SK-N-SH (cell line): ENCODE results near the gene SSR3. TPM values are rescaled to one million over a fixed set of nuclear protein-coding genes. Genes with fewer than 3 reads are reported as not detected.

Source experiments
- CTCF ChIA-PET: fragments of 300-600, 350-600 bp; formaldehyde crosslinking; extraction: SDS; loops from one replicate; lab custom pipeline; 2021; lab: Yijun Ruan, JAX
- POLR2A ChIA-PET: fragments of 350-600 bp; sonication (Branson Sonifier 250); formaldehyde crosslinking; extraction: SDS; loops from one replicate; lab custom pipeline; 2020; ENCODE audit warnings: antibody characterized with exemption, inconsistent platforms; lab: Yijun Ruan, JAX
- DNase-seq: peaks from one replicate; pipeline ENCODE4 v3.0.0; 2012
- H2AFZ ChIP-seq: fragments of 200-600 bp; sonication (generic); 2 replicates; pipeline ENCODE4 v1.8.1; 2016; ENCODE audit warnings: antibody characterized with exemption, mild to moderate bottlenecking, low read depth
- H3F3A ChIP-seq: fragments of 200-600 bp; sonication (generic); replicated peaks from 2 replicates; pipeline ENCODE3; 2016; ENCODE audit warnings: antibody characterized with exemption, mild to moderate bottlenecking; ENCODE audit not compliant: insufficient read depth
- H3K27ac ChIP-seq, 2 experiments: fragments of 200-500 bp in 1 of 2; fragments of 200-600 bp in 1 of 2; sonication (Bioruptor generic) in 1 of 2; sonication (generic), shearing (Covaris generic) in 1 of 2; 2 replicates each; pipeline versions ENCODE4 v1.5.1 to v1.6.1; 2014 to 2016; ENCODE audit warnings: low read depth in 2 of 2, inconsistent platforms in 1 of 2, low read length in 1 of 2, mild to moderate bottlenecking in 1 of 2, mixed read lengths in 1 of 2
- H3K27me3 ChIP-seq: fragments of 200-600 bp; sonication (generic), shearing (Covaris generic); 2 replicates; pipeline ENCODE4 v1.6.1; 2016; ENCODE audit warnings: mixed run types; ENCODE audit not compliant: insufficient read depth
- H3K36me3 ChIP-seq, 2 experiments: fragments of 200-500 bp in 1 of 2; fragments of 200-600 bp in 1 of 2; sonication (Bioruptor generic) in 1 of 2; sonication (generic) in 1 of 2; replicated peaks in 1 of 2; 2 replicates each; pipeline versions ENCODE3 to v1.5.1; 2014 to 2016; ENCODE audit warnings: low read length in 1 of 2, mild to moderate bottlenecking in 1 of 2; ENCODE audit not compliant: insufficient read depth in 2 of 2, control insufficient read depth in 1 of 2
- H3K4me1 ChIP-seq, 2 experiments: fragments of 200-500 bp in 1 of 2; fragments of 200-600 bp in 1 of 2; sonication (Bioruptor generic) in 1 of 2; sonication (generic), shearing (Covaris generic) in 1 of 2; 2 replicates each; pipeline versions ENCODE4 v1.5.1 to v1.6.1; 2014 to 2016; ENCODE audit warnings: low read depth in 1 of 2, low read length in 1 of 2, mixed run types in 1 of 2; ENCODE audit not compliant: insufficient read depth in 2 of 2, control insufficient read depth in 1 of 2
- H3K4me2 ChIP-seq: fragments of 200-600 bp; sonication (generic), shearing (Covaris generic); 2 replicates; pipeline ENCODE4 v1.6.1; 2017; ENCODE audit warnings: mixed run types
- H3K4me3 ChIP-seq, 2 experiments: fragments of 200-500 bp in 1 of 2; fragments of 200-600 bp in 1 of 2; sonication (Bioruptor generic) in 1 of 2; sonication (generic), shearing (Covaris generic) in 1 of 2; 2 replicates each; pipeline versions ENCODE4 v1.5.1 to v1.8.1; 2014 to 2016; ENCODE audit warnings: low read depth in 2 of 2, inconsistent platforms in 1 of 2, low read length in 1 of 2, mild to moderate bottlenecking in 1 of 2, mixed read lengths in 1 of 2, moderate library complexity in 1 of 2
- H3K79me2 ChIP-seq: fragments of 200-600 bp; sonication (generic); 2 replicates; pipeline ENCODE4 v1.8.1; 2017; ENCODE audit warnings: mild to moderate bottlenecking; ENCODE audit not compliant: insufficient read depth
- H3K9ac ChIP-seq: fragments of 200-600 bp; sonication (generic); 2 replicates; pipeline ENCODE4 v1.6.1; 2017; ENCODE audit warnings: mixed run types
- H3K9me2 ChIP-seq: fragments of 200-600 bp; sonication (generic); 2 replicates; pipeline ENCODE4 v1.6.1; 2017; ENCODE audit warnings: mixed run types
- H3K9me3 ChIP-seq: fragments of 200-600 bp; sonication (generic); 2 replicates; pipeline ENCODE4 v1.6.1; 2017; ENCODE audit warnings: mixed run types, mild to moderate bottlenecking, moderate library complexity
- H4K20me1 ChIP-seq: fragments of 200-600 bp; sonication (generic); 2 replicates; pipeline ENCODE4 v1.6.1; 2017; ENCODE audit warnings: mild to moderate bottlenecking, mixed run types; ENCODE audit not compliant: insufficient read depth
- ELF1 ChIP-seq: IDR thresholded peaks from 2 replicates; pipeline ENCODE4 v1.4.0; 2012
- EP300 ChIP-seq, 2 experiments: IDR thresholded peaks; 2 replicates each; pipeline versions ENCODE4 v1.4.0 to v1.6.1; 2012; ENCODE audit warnings: borderline replicate concordance in 1 of 2, low read depth in 1 of 2, low read length in 1 of 2
- EZH2phosphoT487 ChIP-seq: fragments of 200-600 bp; sonication (generic); IDR thresholded peaks from 2 replicates; pipeline ENCODE4 v1.6.1; 2017; ENCODE audit warnings: low read depth, mixed run types, mild to moderate bottlenecking, antibody characterized with exemption, moderate library complexity, borderline replicate concordance
- FOSL2 ChIP-seq: IDR thresholded peaks from 2 replicates; pipeline ENCODE4 v1.4.0; 2012; ENCODE audit warnings: low read depth, mild to moderate bottlenecking, moderate library complexity, borderline replicate concordance
- FOXM1 ChIP-seq: IDR thresholded peaks from 2 replicates; pipeline ENCODE4 v1.4.0; 2012; ENCODE audit warnings: low read depth, mild to moderate bottlenecking
- GABPA ChIP-seq: IDR thresholded peaks from 2 replicates; pipeline ENCODE4 v1.4.0; 2012; ENCODE audit warnings: low read depth, mild to moderate bottlenecking
- NFIC ChIP-seq: IDR thresholded peaks from 2 replicates; pipeline ENCODE4 v1.4.0; 2012; ENCODE audit warnings: borderline replicate concordance
- POLR2AphosphoS5 ChIP-seq: IDR thresholded peaks from 2 replicates; pipeline ENCODE4 v1.6.1; 2012; ENCODE audit warnings: low read depth, low read length
- RCOR1 ChIP-seq: fragments of 150-350 bp; IDR thresholded peaks from 2 replicates; pipeline ENCODE4 v1.6.1; 2017; ENCODE audit warnings: antibody characterized with exemption, low read length
- RFX5 ChIP-seq: IDR thresholded peaks from 2 replicates; pipeline ENCODE4 v1.6.1; 2012; ENCODE audit warnings: mild to moderate bottlenecking, improper control_type of control experiment, low read length
- TEAD4 ChIP-seq: IDR thresholded peaks from 2 replicates; pipeline ENCODE4 v1.4.0; 2012; ENCODE audit warnings: mild to moderate bottlenecking, borderline replicate concordance; ENCODE audit not compliant: insufficient read depth
- YY1 ChIP-seq: IDR thresholded peaks from 2 replicates; pipeline ENCODE4 v1.4.0; 2012; ENCODE audit warnings: low read depth, mild to moderate bottlenecking
- WGBS: methylation state at CpG from one replicate; pipeline ENCODE4 v1.1.6; 2017; ENCODE audit warnings: low lambda C conversion rate; 5-methylcytosine and 5-hydroxymethylcytosine counted together
- polyA plus RNA-seq, 3 experiments: library from polyadenylated mRNA; depleted of rRNA; stranded (reverse); fragments of >200 nt; gene quantifications; 2 replicates each; pipeline ENCODE4 v1.2.3, GENCODE V29; 2012
- TF ChIP-seq, protein P1 (sequence below): IDR thresholded peaks from 2 replicates; pipeline ENCODE4 v1.4.0; 2012; ENCODE audit warnings: low read depth, borderline replicate concordance
- TF ChIP-seq, protein P2 (sequence below): fragments of 200-600 bp; sonication (generic); IDR thresholded peaks from 2 replicates; pipeline ENCODE4 v1.6.1; 2017; ENCODE audit warnings: antibody characterized with exemption, mild to moderate bottlenecking, moderate library complexity
- TF ChIP-seq, protein P3 (sequence below): IDR thresholded peaks from 2 replicates; pipeline ENCODE4 v1.6.1; 2012; ENCODE audit warnings: mild to moderate bottlenecking, low read depth, low read length, moderate library complexity
- TF ChIP-seq, protein P4 (sequence below): fragments of 150-350 bp; IDR thresholded peaks from 2 replicates; pipeline ENCODE4 v1.6.1; 2017; ENCODE audit warnings: antibody characterized with exemption, low read length, low read depth, borderline replicate concordance
- TF ChIP-seq, protein P5 (sequence below): IDR thresholded peaks from 2 replicates; pipeline ENCODE4 v1.4.0; 2012; ENCODE audit warnings: low read depth
- TF ChIP-seq, protein P6 (sequence below): fragments of 150-350 bp; IDR thresholded peaks from 2 replicates; pipeline ENCODE4 v1.6.1; 2016; ENCODE audit warnings: mild to moderate bottlenecking, low read depth, low read length

Gene SSR3
- polyA plus RNA-seq, 1 of the 3 experiments (the other 2 are of a cell fraction): 61.7 TPM

DNA sequence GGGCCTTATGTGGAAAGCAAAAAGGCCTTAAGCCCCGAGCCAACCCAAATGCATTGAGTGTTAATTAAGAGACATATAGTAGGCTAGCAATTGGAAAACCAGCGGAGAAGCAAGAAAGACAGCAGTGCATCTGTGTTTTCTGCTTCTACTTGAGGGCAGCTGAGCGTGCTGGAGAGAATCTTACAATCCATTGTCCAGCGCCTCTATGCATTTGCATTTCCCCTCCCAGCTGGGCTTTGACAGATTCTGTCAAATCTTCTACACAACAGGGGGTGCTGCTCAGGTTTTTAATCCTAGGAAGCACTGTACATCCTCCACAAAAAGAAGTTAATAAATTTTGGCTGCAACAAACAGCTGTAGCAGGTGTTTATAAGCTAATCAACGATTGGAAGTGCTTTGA is 23.9 kb downstream of the SSR3 start:
- 94% methylated on average over 5 of the region's 5 CpGs for WGBS
- Histone ChIP-seq H3K4me2 (no peak overlapping the region), H3K9ac (no peak overlapping the region), H3K79me2 (no peaks in the 10 kb centered on the region), H3K36me3 (peaks cover 52% of the 10 kb centered on the region in 2 experiments), H3K4me3 (no peak overlapping the region), H3F3A (peaks cover 55% of the 10 kb centered on the region), H2AFZ (no peak overlapping the region), H4K20me1 (peaks cover 6% of the 10 kb centered on the region), H3K4me1 (peaks cover 0 to 17% of the 10 kb centered on the region in 2 experiments; a peak in 2 of 4 replicates), H3K27ac (no peak overlapping the region), H3K9me3 (no peaks in the 10 kb centered on the region), H3K27me3 (no peaks in the 10 kb centered on the region), H3K9me2 (no peaks in the 10 kb centered on the region)
- ChIA-PET CTCF (interaction anchor here (0.6 to 1.1 kb wide), 5 partner anchors 10 to 585 kb away, joined by 3 to 4 read pairs (median 3); no protein-coding TSS in a partner anchor), POLR2A (no interaction called here)
- no peak for TF ChIP-seq EZH2phosphoT487
- TF ChIP-seq, protein P1, sequence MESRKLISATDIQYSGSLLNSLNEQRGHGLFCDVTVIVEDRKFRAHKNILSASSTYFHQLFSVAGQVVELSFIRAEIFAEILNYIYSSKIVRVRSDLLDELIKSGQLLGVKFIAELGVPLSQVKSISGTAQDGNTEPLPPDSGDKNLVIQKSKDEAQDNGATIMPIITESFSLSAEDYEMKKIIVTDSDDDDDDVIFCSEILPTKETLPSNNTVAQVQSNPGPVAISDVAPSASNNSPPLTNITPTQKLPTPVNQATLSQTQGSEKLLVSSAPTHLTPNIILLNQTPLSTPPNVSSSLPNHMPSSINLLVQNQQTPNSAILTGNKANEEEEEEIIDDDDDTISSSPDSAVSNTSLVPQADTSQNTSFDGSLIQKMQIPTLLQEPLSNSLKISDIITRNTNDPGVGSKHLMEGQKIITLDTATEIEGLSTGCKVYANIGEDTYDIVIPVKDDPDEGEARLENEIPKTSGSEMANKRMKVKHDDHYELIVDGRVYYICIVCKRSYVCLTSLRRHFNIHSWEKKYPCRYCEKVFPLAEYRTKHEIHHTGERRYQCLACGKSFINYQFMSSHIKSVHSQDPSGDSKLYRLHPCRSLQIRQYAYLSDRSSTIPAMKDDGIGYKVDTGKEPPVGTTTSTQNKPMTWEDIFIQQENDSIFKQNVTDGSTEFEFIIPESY: no peak
- TF ChIP-seq GABPA: no peak
- TF ChIP-seq, protein P2, sequence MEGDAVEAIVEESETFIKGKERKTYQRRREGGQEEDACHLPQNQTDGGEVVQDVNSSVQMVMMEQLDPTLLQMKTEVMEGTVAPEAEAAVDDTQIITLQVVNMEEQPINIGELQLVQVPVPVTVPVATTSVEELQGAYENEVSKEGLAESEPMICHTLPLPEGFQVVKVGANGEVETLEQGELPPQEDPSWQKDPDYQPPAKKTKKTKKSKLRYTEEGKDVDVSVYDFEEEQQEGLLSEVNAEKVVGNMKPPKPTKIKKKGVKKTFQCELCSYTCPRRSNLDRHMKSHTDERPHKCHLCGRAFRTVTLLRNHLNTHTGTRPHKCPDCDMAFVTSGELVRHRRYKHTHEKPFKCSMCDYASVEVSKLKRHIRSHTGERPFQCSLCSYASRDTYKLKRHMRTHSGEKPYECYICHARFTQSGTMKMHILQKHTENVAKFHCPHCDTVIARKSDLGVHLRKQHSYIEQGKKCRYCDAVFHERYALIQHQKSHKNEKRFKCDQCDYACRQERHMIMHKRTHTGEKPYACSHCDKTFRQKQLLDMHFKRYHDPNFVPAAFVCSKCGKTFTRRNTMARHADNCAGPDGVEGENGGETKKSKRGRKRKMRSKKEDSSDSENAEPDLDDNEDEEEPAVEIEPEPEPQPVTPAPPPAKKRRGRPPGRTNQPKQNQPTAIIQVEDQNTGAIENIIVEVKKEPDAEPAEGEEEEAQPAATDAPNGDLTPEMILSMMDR: no peak
- TF ChIP-seq POLR2AphosphoS5: no peak
- TF ChIP-seq EP300 (IDR thresholded peaks at IDR 0.05; ENCODE audit: borderline replicate concordance in 1 of 2, low read depth in 1 of 2, low read length in 1 of 2): no peak
- TF ChIP-seq ELF1: no peak
- TF ChIP-seq TEAD4: no peak
- TF ChIP-seq FOXM1: no peak
- no peak for TF ChIP-seq RCOR1
- TF ChIP-seq, protein P3, sequence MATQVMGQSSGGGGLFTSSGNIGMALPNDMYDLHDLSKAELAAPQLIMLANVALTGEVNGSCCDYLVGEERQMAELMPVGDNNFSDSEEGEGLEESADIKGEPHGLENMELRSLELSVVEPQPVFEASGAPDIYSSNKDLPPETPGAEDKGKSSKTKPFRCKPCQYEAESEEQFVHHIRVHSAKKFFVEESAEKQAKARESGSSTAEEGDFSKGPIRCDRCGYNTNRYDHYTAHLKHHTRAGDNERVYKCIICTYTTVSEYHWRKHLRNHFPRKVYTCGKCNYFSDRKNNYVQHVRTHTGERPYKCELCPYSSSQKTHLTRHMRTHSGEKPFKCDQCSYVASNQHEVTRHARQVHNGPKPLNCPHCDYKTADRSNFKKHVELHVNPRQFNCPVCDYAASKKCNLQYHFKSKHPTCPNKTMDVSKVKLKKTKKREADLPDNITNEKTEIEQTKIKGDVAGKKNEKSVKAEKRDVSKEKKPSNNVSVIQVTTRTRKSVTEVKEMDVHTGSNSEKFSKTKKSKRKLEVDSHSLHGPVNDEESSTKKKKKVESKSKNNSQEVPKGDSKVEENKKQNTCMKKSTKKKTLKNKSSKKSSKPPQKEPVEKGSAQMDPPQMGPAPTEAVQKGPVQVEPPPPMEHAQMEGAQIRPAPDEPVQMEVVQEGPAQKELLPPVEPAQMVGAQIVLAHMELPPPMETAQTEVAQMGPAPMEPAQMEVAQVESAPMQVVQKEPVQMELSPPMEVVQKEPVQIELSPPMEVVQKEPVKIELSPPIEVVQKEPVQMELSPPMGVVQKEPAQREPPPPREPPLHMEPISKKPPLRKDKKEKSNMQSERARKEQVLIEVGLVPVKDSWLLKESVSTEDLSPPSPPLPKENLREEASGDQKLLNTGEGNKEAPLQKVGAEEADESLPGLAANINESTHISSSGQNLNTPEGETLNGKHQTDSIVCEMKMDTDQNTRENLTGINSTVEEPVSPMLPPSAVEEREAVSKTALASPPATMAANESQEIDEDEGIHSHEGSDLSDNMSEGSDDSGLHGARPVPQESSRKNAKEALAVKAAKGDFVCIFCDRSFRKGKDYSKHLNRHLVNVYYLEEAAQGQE: no peak
- TF ChIP-seq, protein P4, sequence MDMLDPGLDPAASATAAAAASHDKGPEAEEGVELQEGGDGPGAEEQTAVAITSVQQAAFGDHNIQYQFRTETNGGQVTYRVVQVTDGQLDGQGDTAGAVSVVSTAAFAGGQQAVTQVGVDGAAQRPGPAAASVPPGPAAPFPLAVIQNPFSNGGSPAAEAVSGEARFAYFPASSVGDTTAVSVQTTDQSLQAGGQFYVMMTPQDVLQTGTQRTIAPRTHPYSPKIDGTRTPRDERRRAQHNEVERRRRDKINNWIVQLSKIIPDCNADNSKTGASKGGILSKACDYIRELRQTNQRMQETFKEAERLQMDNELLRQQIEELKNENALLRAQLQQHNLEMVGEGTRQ: no peak
- TF ChIP-seq, protein P5, sequence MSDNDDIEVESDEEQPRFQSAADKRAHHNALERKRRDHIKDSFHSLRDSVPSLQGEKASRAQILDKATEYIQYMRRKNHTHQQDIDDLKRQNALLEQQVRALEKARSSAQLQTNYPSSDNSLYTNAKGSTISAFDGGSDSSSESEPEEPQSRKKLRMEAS: no peak
- TF ChIP-seq YY1: no peak
- no peak for TF ChIP-seq NFIC
- no peak for TF ChIP-seq FOSL2
- TF ChIP-seq, protein P6, sequence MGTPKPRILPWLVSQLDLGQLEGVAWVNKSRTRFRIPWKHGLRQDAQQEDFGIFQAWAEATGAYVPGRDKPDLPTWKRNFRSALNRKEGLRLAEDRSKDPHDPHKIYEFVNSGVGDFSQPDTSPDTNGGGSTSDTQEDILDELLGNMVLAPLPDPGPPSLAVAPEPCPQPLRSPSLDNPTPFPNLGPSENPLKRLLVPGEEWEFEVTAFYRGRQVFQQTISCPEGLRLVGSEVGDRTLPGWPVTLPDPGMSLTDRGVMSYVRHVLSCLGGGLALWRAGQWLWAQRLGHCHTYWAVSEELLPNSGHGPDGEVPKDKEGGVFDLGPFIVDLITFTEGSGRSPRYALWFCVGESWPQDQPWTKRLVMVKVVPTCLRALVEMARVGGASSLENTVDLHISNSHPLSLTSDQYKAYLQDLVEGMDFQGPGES: no peak
- TF ChIP-seq RFX5: no peak
- DNase-seq: no peak
